22Rv1 (cell line): Measurements from ENCODE around the gene SAXO2.

Experiments
- ZFX ChIP-seq: fragments of 450-650 bp; IDR thresholded peaks from 2 replicates; pipeline ENCODE4 v1.6.1; 2017; ENCODE audit warnings: antibody characterized with exemption, borderline replicate concordance
- TF ChIP-seq, protein P1 (sequence below): fragments of 450-650 bp; IDR thresholded peaks from 2 replicates; pipeline ENCODE4 v1.5.1; 2017; ENCODE audit warnings: mild to moderate bottlenecking

DNA sequence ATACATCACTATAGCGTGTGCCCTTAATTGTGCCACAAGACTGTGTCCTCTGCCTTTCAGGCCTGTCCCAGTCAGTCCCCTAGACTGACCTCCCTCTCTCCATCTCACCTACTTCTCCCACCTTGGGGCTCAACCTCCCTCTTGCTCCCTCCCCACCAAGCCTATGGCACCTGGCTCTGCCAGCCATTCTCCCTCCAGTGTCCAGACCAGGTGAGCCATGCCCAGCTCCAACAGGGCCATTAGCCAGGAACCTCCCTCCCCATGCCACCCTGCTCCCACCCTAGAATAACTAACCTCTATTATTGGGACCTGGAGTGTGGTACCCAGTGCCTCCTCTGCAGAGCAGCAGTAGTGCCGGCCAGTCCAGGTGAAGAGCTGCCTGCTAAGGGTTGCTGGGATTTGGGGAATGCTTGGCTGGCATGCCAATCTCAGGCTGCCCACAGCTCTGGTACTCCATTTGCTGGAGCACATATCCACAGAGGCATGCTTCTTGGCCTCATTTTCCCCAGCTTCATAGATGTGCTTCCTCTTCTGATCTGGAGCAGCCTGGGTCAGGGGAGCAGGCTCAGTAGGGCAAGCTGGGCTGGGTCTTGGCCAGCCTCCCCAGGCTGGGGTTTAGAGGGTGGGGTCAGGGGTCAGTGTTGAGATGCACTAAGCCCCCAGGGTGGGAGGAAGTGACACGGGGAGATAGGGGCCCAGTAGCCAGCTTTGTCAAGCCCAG lies 38.8 kb downstream of the SAXO2 start:
- TF ChIP-seq, protein P1, sequence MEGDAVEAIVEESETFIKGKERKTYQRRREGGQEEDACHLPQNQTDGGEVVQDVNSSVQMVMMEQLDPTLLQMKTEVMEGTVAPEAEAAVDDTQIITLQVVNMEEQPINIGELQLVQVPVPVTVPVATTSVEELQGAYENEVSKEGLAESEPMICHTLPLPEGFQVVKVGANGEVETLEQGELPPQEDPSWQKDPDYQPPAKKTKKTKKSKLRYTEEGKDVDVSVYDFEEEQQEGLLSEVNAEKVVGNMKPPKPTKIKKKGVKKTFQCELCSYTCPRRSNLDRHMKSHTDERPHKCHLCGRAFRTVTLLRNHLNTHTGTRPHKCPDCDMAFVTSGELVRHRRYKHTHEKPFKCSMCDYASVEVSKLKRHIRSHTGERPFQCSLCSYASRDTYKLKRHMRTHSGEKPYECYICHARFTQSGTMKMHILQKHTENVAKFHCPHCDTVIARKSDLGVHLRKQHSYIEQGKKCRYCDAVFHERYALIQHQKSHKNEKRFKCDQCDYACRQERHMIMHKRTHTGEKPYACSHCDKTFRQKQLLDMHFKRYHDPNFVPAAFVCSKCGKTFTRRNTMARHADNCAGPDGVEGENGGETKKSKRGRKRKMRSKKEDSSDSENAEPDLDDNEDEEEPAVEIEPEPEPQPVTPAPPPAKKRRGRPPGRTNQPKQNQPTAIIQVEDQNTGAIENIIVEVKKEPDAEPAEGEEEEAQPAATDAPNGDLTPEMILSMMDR = no peak
- no peak for TF ChIP-seq ZFX
